Heart left ventricle (tissue), 16 donors: ENCODE data around the gene KBTBD3. TPM values are rescaled to one million over a fixed set of nuclear protein-coding genes. Genes with fewer than 3 reads are reported as not detected.
"Not testable (repeated sequence)": the region's sequence is repeated elsewhere in the genome, so short reads cannot be mapped to it uniquely, and the experiment has no call there.

Source experiments
- ATAC-seq, 4 donors: fragments of 200-7000 bp; cut with Tn5 transposase; one replicate each; pipeline ENCODE4 v1.9.1; 2020 to 2022; ENCODE audit warnings: moderate library complexity in 4 of 4, mild to moderate bottlenecking in 3 of 4, moderate number of reproducible peaks in 1 of 4
- DNase-seq, 5 donors: peaks; one replicate each; pipeline ENCODE4 v3.0.0-alpha.2; 2020
- H3K27ac ChIP-seq, 12 donors: fragments of 200-600 bp; sonication (generic) in 4 of 12; one replicate each; pipeline versions ENCODE4 v1.5.0 to v1.8.0; 2016 to 2022; ENCODE audit warnings: mild to moderate bottlenecking in 2 of 12
- H3K27me3 ChIP-seq, 9 donors: fragments of 200-600 bp; sonication (generic) in 2 of 9; one replicate each; pipeline versions ENCODE4 v1.5.1 to v1.8.0; 2016 to 2022; ENCODE audit warnings: mild to moderate bottlenecking in 3 of 9
- H3K36me3 ChIP-seq, 9 donors: fragments of 200-600 bp; sonication (generic) in 2 of 9; one replicate each; pipeline versions ENCODE4 v1.5.0 to v1.8.0; 2018 to 2022; ENCODE audit warnings: mild to moderate bottlenecking in 2 of 9
- H3K4me1 ChIP-seq, 12 donors: fragments of 200-600 bp; sonication (generic) in 4 of 12; one replicate each; pipeline versions ENCODE4 v1.5.0 to v1.8.0; 2016 to 2022; ENCODE audit warnings: mild to moderate bottlenecking in 3 of 12
- H3K4me3 ChIP-seq, 12 donors: fragments of 200-600 bp; sonication (generic) in 4 of 12; one replicate each; pipeline versions ENCODE4 v1.5.0 to v1.8.0; 2017 to 2022; ENCODE audit warnings: mild to moderate bottlenecking in 9 of 12, moderate library complexity in 4 of 12
- H3K9me3 ChIP-seq, 12 donors: fragments of 200-600 bp; sonication (generic) in 4 of 12; one replicate each; pipeline versions ENCODE4 v1.5.0 to v1.8.0; 2016 to 2022; ENCODE audit warnings: mild to moderate bottlenecking in 1 of 12
- POLR2A ChIP-seq, 2 donors: fragments of 450-650 bp; IDR thresholded peaks; one replicate each; pipeline ENCODE4 v1.6.1; 2017; ENCODE audit warnings: antibody characterized with exemption in 2 of 2, mild to moderate bottlenecking in 2 of 2, moderate library complexity in 2 of 2
- WGBS, 4 donors: extraction: QIAGEN DNeasy Blood & Tissue Kit in 2 of 4; methylation state at CpG; one replicate each; pipeline versions ENCODE4 v1.1.5 to v1.1.7; 2013 to 2018; 5-methylcytosine and 5-hydroxymethylcytosine counted together
- intact Hi-C, 10 donors: fragments of 100-400 bp; cut with DNase I; formaldehyde crosslinking; loops; one replicate each; pipeline versions ENCODE4 v1.11.1 to v1.14.2; 2022
- polyA plus RNA-seq, 2 donors: library from polyadenylated mRNA; stranded (reverse); fragments of 200-250 nt; gene quantifications; one replicate each; pipeline ENCODE4 v1.2.3, GENCODE V29; 2013
- total RNA-seq, 9 donors: library from RNA; depleted of rRNA in 2 of 9; stranded (reverse); fragments of >200 nt in 2 of 9; fragmentation: NEBNext Ultra II Directional in 3 of 9; extraction: Animal tissue kit (Norgen Biotek cat#: 25700) in 3 of 9; gene quantifications; one replicate each; pipeline versions ENCODE4 v1.1.0 to v1.2.4, GENCODE V29; 2016 to 2023
- TF ChIP-seq, protein P1 (sequence below), 12 donors: fragments of 200-600 bp; sonication (generic) in 4 of 12; IDR thresholded peaks; one replicate each; pipeline versions ENCODE4 v1.5.0 to v1.8.0; 2018 to 2022; ENCODE audit warnings: antibody characterized with exemption in 12 of 12, mild to moderate bottlenecking in 5 of 12
- donor health status: ischemic (EF 13 %, LVEDD 7.1; RV severe dilation, severe dysfunction).
- donor health status: healthy with polysubstance abuse.
- donor health status: DM: no; HTN: yes; CAD: no.
- donor health status: DM: no; HTN: no; CAD: no.
- donor health status: ischemic (EF 25% LVEDD 6.9; RV normal size, moderate dysfunction).
- donor health status: ischemic (EF 25% LVEDD 5.7; RV mildly dilated, moderate dysfunction).
- donor health status: healthy.
- donor health status: DM: yes; HTN: yes; CAD: no.
- donor health status: ischemic (EF 35%, LVEDD 5.7; RV mildly dilated, moderate dysfunction).
- donor health status: nonischemic (EF 11% LVEDD 7.7; RV severe dilation, severe dysfunction).
- donor health status: DM: yes; HTN: yes; CAD: no.
- donor health status: PGD.
- donor health status: ischemic (EF 29% LVEDD 5.4; RV normal size, mild dysfunction).
- donor health status: nonischemic (EF 23%, LVEDD 6.1; RV moderate dilation, normal function).

The KBTBD3 gene
- total and polyA plus RNA-seq, 11 donors: 2.8 to 17.3 (median 9.1) TPM

DNA sequence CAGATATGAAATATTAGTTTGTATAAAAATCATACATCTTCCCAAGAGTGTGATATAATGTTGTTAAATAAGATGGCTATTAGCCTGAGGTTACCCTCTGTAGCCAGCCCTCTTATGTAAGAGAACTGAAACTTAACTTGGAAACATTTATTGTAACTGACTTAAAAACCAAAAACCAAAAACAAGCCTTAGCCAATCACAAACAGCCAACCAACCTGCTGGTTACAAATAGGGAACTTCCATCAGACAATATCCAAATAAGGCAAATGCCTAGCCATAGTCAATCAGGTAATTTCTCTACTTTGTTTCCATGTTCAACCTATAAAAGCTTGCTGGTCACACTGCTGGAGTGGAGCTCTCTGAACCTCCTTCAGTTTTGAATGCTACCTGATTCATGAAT is 14.1 kb downstream of the KBTBD3 start:
- Histone ChIP-seq H3K27me3 (no peaks in the 10 kb centered on the region), H3K9me3 (peaks cover 0 to 5% (median 0%) of the 10 kb centered on the region in 12 donors), H3K4me3 (no peak overlapping the region), H3K27ac (no peak overlapping the region), H3K36me3 (peaks cover 0 to 6% (median 0%) of the 10 kb centered on the region in 9 donors), H3K4me1 (no peaks in the 10 kb centered on the region)
- intact Hi-C loops: no loop called here
- ATAC-seq (no peak), DNase-seq (no peak)
- no peak for TF ChIP-seq POLR2A (IDR thresholded peaks at IDR 0.05)
- TF ChIP-seq, protein P1, sequence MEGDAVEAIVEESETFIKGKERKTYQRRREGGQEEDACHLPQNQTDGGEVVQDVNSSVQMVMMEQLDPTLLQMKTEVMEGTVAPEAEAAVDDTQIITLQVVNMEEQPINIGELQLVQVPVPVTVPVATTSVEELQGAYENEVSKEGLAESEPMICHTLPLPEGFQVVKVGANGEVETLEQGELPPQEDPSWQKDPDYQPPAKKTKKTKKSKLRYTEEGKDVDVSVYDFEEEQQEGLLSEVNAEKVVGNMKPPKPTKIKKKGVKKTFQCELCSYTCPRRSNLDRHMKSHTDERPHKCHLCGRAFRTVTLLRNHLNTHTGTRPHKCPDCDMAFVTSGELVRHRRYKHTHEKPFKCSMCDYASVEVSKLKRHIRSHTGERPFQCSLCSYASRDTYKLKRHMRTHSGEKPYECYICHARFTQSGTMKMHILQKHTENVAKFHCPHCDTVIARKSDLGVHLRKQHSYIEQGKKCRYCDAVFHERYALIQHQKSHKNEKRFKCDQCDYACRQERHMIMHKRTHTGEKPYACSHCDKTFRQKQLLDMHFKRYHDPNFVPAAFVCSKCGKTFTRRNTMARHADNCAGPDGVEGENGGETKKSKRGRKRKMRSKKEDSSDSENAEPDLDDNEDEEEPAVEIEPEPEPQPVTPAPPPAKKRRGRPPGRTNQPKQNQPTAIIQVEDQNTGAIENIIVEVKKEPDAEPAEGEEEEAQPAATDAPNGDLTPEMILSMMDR (IDR thresholded peaks at IDR 0.05): no peak

DNA sequence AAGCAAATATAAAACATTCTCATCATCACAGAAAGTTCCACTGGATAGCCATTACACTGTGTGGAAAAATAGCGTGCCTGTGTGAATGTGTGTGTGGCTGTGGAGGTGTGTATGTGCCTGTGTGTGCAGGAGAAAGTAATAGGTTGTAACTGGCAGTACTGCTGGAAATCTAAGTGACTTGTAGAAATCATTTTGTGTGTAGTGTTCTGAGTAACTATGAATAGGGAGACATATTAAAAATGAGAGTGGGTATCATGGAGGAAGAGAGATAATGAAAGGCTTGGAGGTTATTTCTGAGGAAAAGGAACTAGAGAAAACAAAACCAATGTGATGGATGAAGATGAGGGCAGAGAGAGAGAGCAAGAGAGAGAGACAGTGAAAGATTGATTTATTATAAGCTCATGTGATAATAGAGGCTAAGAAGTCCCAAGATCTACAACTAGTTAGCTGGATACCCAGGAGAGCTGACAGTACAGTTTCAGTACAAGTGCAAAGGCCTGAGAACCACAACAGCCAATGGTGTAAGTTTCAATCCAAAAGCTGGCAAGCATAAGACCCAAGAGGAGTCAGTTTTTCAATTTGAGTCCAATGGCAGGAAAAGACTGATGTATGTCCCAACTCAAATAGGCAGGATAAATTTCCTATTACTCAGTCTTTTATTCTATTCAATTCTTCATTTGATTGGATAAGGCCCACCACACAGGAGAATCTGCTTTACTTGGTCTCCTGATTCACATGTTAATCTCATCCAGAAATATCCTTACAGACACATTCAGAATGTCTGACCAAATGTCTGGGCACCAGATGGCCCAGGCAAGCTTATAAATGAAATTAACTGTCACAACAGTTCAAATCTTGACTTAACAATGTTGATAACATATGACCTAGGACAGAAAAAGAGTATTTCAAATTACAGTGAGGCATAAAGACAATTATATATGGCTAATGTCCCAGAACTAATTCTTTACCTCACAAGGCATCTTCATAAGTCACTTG is 14.9 kb downstream of the KBTBD3 start:
- TF ChIP-seq, protein P1 (IDR thresholded peaks at IDR 0.05): no peak
- TF ChIP-seq POLR2A (IDR thresholded peaks at IDR 0.05): no peak
- intact Hi-C loops: no loop called here
- ATAC-seq (no peak), DNase-seq (no peak)
- 91 to 100% (median 96%) methylated on average over 1 of the region's 1 CpG for WGBS, 4 donors
- H3K9me3 ChIP-seq: no peaks in the 10 kb centered on the region
- peaks cover 0 to 13% (median 0%) of the 10 kb centered on the region in 9 donors for H3K36me3 ChIP-seq
- H3K27me3 ChIP-seq: no peaks in the 10 kb centered on the region
- no peak overlapping the region for H3K4me3 ChIP-seq
- H3K4me1 ChIP-seq: no peaks in the 10 kb centered on the region
- H3K27ac ChIP-seq: no peak overlapping the region

DNA sequence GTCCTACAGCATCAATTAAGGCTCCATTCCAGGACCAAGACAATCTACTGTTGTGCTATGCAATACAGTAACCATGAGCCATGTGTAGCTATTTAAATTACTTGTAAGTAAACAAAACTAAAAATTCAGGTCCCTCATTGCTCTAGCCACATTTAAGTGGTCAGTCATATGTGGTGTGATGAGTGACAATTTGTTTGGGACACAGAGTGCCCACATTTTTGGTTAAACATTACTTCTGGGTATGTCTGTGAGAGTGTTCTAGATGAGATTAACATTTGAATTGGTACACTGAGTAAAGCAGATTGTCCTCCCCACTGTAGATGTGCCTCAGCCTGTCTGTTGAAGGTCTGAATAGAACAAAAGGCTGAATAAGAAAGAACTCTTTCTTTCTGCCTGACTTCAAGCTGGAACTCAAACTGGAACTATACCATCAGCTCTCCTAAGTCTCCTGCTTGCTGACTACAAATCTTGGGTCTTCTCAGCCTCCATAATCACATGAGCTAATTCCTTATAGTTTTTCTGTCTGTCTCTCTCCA is 15.8 kb downstream of the KBTBD3 start:
- no peak for DNase-seq
- Histone ChIP-seq H3K27ac (no peak overlapping the region), H3K4me1 (no peaks in the 10 kb centered on the region), H3K27me3 (no peaks in the 10 kb centered on the region), H3K36me3 (peaks cover 0 to 13% (median 0%) of the 10 kb centered on the region in 9 donors), H3K4me3 (no peak overlapping the region), H3K9me3 (no peaks in the 10 kb centered on the region)
- no peak for ATAC-seq
- intact Hi-C loops: no loop called here
- TF ChIP-seq, protein P1 (IDR thresholded peaks at IDR 0.05): no peak
- TF ChIP-seq POLR2A (IDR thresholded peaks at IDR 0.05): no peak

DNA sequence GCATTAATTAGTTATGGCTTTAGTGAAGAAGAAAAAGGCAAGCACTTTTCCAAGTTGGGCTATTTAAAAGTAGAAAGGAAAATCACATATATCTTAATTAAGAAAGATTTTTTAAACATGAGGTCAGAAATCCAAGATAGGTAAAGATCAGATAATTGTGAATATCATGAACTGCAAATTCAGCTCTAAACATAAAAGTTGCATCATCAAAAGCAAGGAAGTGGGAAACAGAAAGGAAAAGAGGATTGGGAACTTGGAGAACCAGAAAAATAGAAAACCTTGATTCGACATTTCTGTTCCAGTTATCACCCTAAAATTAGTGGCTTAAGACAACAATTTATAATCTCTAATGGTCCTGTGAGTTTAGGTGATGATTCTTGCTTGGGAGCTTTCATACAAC is 17.5 kb downstream of the KBTBD3 start:
- TF ChIP-seq, protein P1 (IDR thresholded peaks at IDR 0.05): no peak
- no peak for TF ChIP-seq POLR2A (IDR thresholded peaks at IDR 0.05)
- Histone ChIP-seq H3K27ac (no peak overlapping the region), H3K36me3 (peaks cover 0 to 13% (median 0%) of the 10 kb centered on the region in 9 donors), H3K4me3 (no peak overlapping the region), H3K4me1 (no peaks in the 10 kb centered on the region), H3K9me3 (no peaks in the 10 kb centered on the region), H3K27me3 (no peaks in the 10 kb centered on the region)
- WGBS, 4 donors: 89 to 98% (median 96%) methylated on average over 1 of the region's 1 CpG
- DNase-seq: no peak
- intact Hi-C loops: no loop called here
- ATAC-seq: no peak

DNA sequence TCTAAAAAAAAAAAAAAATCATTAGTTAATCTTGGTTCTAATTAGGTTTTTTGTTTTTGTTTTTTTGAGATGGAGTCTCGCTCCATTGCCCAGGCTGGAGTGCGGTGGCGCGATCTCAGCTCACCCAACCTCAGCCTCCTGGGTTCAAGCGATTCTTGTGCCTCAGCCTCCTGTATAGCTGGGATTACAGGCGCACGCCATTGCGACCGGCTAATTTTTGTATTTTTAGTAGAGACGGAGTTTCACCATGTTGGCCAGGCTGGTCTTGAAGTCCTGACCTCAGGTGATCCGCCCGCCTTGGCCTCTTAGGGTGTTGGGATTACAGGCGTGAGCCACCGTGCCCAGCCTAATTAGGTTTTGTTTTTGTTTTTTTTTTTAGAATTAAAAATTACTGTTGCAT is 18.8 kb downstream of the KBTBD3 start:
- intact Hi-C loops: not testable (repeated sequence)

More for the DNA sequence above, 18.8 kb downstream of the KBTBD3 start:
- H3K36me3 ChIP-seq: peaks cover 0 to 23% (median 0%) of the 10 kb centered on the region in 9 donors
- H3K4me1 ChIP-seq, H3K27ac ChIP-seq, H3K4me3 ChIP-seq, H3K9me3 ChIP-seq, ATAC-seq, DNase-seq, H3K27me3 ChIP-seq: not testable (repeated sequence)
- WGBS, 4 donors: 90 to 99% (median 98%) methylated on average over 14 of the region's 14 CpGs
